GM23338 (cell line): ENCODE results near the gene TMEM145.

Experiments used
- CREB1 ChIP-seq: fragments of 250-450 bp; sonication (Bioruptor Pico); IDR thresholded peaks from 2 replicates; pipeline ENCODE4 v1.5.0; 2020; ENCODE audit warnings: low read depth, mild to moderate bottlenecking, moderate library complexity
- ETS1 ChIP-seq: IDR thresholded peaks from 2 replicates; pipeline ENCODE4 v1.6.1; 2016; ENCODE audit warnings: antibody characterized with exemption
- EZH2 ChIP-seq: fragments of 200-600 bp; sonication (generic); IDR thresholded peaks from one replicate; pipeline ENCODE4 v1.8.0; 2017; ENCODE audit warnings: antibody characterized with exemption, mild to moderate bottlenecking, low read depth; ENCODE audit not compliant: unreplicated experiment
- EZH2phosphoT487 ChIP-seq: fragments of 200-600 bp; sonication (generic); IDR thresholded peaks from one replicate; pipeline ENCODE4 v1.8.1; 2018; ENCODE audit warnings: antibody characterized with exemption; ENCODE audit not compliant: unreplicated experiment
- JUNB ChIP-seq: IDR thresholded peaks from one replicate; pipeline ENCODE4 v1.6.1; 2016; ENCODE audit warnings: antibody characterized with exemption; ENCODE audit not compliant: unreplicated experiment
- POLR2AphosphoS5 ChIP-seq: IDR thresholded peaks from 2 replicates; pipeline ENCODE4 v1.6.1; 2016; ENCODE audit warnings: antibody characterized with exemption, low read depth
- STAT1 ChIP-seq: IDR thresholded peaks from one replicate; pipeline ENCODE4 v1.6.1; 2016; ENCODE audit warnings: antibody characterized with exemption; ENCODE audit not compliant: unreplicated experiment
- ZNF114 ChIP-seq: fragments of 250-450 bp; sonication (Bioruptor Pico); IDR thresholded peaks from 2 replicates; pipeline ENCODE4 v1.5.0; 2020; ENCODE audit warnings: mild to moderate bottlenecking, moderate library complexity
- TF ChIP-seq, protein P1 (sequence below), 2 experiments: fragments of 200-600 bp in 1 of 2; sonication (generic) in 1 of 2; conservative IDR thresholded peaks; 2 replicates each; pipeline versions ENCODE4 v1.5.1 to v1.6.1; 2016 to 2017; ENCODE audit warnings: antibody characterized with exemption in 2 of 2, low read depth in 2 of 2, mild to moderate bottlenecking in 2 of 2, moderate library complexity in 1 of 2
- TF ChIP-seq, protein P2 (sequence below): IDR thresholded peaks from one replicate; pipeline ENCODE4 v1.6.1; 2018; ENCODE audit warnings: antibody characterized with exemption; ENCODE audit not compliant: unreplicated experiment
- TF ChIP-seq, protein P3 (sequence below): fragments of 250-450 bp; sonication (Bioruptor Pico); IDR thresholded peaks from 2 replicates; pipeline ENCODE4 v1.5.0; 2020; ENCODE audit warnings: mild to moderate bottlenecking, moderate library complexity

GRCh38 chr19:42313840-42314755 lies 989 bp downstream of the TMEM145 start:
- no peak for TF ChIP-seq EZH2phosphoT487
- TF ChIP-seq, protein P1, sequence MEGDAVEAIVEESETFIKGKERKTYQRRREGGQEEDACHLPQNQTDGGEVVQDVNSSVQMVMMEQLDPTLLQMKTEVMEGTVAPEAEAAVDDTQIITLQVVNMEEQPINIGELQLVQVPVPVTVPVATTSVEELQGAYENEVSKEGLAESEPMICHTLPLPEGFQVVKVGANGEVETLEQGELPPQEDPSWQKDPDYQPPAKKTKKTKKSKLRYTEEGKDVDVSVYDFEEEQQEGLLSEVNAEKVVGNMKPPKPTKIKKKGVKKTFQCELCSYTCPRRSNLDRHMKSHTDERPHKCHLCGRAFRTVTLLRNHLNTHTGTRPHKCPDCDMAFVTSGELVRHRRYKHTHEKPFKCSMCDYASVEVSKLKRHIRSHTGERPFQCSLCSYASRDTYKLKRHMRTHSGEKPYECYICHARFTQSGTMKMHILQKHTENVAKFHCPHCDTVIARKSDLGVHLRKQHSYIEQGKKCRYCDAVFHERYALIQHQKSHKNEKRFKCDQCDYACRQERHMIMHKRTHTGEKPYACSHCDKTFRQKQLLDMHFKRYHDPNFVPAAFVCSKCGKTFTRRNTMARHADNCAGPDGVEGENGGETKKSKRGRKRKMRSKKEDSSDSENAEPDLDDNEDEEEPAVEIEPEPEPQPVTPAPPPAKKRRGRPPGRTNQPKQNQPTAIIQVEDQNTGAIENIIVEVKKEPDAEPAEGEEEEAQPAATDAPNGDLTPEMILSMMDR (conservative IDR thresholded peaks at IDR 0.05; ENCODE audit: low read depth in 2 of 2): no peak
- TF ChIP-seq EZH2: no peak
- no peak for TF ChIP-seq ZNF114 (CRISPR knock-in tag)
- TF ChIP-seq POLR2AphosphoS5: no peak
- no peak for TF ChIP-seq CREB1
- no peak for TF ChIP-seq JUNB
- TF ChIP-seq, protein P2, sequence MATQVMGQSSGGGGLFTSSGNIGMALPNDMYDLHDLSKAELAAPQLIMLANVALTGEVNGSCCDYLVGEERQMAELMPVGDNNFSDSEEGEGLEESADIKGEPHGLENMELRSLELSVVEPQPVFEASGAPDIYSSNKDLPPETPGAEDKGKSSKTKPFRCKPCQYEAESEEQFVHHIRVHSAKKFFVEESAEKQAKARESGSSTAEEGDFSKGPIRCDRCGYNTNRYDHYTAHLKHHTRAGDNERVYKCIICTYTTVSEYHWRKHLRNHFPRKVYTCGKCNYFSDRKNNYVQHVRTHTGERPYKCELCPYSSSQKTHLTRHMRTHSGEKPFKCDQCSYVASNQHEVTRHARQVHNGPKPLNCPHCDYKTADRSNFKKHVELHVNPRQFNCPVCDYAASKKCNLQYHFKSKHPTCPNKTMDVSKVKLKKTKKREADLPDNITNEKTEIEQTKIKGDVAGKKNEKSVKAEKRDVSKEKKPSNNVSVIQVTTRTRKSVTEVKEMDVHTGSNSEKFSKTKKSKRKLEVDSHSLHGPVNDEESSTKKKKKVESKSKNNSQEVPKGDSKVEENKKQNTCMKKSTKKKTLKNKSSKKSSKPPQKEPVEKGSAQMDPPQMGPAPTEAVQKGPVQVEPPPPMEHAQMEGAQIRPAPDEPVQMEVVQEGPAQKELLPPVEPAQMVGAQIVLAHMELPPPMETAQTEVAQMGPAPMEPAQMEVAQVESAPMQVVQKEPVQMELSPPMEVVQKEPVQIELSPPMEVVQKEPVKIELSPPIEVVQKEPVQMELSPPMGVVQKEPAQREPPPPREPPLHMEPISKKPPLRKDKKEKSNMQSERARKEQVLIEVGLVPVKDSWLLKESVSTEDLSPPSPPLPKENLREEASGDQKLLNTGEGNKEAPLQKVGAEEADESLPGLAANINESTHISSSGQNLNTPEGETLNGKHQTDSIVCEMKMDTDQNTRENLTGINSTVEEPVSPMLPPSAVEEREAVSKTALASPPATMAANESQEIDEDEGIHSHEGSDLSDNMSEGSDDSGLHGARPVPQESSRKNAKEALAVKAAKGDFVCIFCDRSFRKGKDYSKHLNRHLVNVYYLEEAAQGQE: no peak
- TF ChIP-seq STAT1: no peak
- TF ChIP-seq, protein P3, sequence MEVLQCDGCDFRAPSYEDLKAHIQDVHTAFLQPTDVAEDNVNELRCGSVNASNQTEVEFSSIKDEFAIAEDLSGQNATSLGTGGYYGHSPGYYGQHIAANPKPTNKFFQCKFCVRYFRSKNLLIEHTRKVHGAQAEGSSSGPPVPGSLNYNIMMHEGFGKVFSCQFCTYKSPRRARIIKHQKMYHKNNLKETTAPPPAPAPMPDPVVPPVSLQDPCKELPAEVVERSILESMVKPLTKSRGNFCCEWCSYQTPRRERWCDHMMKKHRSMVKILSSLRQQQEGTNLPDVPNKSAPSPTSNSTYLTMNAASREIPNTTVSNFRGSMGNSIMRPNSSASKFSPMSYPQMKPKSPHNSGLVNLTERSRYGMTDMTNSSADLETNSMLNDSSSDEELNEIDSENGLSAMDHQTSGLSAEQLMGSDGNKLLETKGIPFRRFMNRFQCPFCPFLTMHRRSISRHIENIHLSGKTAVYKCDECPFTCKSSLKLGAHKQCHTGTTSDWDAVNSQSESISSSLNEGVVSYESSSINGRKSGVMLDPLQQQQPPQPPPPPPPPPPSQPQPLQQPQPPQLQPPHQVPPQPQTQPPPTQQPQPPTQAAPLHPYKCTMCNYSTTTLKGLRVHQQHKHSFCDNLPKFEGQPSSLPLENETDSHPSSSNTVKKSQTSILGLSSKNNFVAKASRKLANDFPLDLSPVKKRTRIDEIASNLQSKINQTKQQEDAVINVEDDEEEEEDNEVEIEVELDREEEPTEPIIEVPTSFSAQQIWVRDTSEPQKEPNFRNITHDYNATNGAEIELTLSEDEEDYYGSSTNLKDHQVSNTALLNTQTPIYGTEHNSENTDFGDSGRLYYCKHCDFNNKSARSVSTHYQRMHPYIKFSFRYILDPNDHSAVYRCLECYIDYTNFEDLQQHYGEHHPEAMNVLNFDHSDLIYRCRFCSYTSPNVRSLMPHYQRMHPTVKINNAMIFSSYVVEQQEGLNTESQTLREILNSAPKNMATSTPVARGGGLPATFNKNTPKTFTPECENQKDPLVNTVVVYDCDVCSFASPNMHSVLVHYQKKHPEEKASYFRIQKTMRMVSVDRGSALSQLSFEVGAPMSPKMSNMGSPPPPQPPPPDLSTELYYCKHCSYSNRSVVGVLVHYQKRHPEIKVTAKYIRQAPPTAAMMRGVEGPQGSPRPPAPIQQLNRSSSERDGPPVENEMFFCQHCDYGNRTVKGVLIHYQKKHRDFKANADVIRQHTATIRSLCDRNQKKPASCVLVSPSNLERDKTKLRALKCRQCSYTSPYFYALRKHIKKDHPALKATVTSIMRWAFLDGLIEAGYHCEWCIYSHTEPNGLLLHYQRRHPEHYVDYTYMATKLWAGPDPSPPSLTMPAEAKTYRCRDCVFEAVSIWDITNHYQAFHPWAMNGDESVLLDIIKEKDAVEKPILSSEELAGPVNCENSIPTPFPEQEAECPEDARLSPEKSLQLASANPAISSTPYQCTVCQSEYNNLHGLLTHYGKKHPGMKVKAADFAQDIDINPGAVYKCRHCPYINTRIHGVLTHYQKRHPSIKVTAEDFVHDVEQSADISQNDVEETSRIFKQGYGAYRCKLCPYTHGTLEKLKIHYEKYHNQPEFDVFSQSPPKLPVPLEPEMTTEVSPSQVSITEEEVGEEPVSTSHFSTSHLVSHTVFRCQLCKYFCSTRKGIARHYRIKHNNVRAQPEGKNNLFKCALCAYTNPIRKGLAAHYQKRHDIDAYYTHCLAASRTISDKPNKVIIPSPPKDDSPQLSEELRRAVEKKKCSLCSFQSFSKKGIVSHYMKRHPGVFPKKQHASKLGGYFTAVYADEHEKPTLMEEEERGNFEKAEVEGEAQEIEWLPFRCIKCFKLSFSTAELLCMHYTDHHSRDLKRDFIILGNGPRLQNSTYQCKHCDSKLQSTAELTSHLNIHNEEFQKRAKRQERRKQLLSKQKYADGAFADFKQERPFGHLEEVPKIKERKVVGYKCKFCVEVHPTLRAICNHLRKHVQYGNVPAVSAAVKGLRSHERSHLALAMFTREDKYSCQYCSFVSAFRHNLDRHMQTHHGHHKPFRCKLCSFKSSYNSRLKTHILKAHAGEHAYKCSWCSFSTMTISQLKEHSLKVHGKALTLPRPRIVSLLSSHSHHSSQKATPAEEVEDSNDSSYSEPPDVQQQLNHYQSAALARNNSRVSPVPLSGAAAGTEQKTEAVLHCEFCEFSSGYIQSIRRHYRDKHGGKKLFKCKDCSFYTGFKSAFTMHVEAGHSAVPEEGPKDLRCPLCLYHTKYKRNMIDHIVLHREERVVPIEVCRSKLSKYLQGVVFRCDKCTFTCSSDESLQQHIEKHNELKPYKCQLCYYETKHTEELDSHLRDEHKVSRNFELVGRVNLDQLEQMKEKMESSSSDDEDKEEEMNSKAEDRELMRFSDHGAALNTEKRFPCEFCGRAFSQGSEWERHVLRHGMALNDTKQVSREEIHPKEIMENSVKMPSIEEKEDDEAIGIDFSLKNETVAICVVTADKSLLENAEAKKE (CRISPR knock-in tag): no peak
- TF ChIP-seq ETS1: no peak
